GM12891 (cell line): Measurements from ENCODE around the gene TMEM263. TPM values are rescaled to one million over a fixed set of nuclear protein-coding genes. Genes with fewer than 3 reads are reported as not detected.

Experiments
- DNase-seq: peaks from one replicate; pipeline ENCODE4 v3.0.0; 2011; ENCODE audit warnings: low spot score; ENCODE audit not compliant: insufficient read length
- FAIRE-seq: peaks from 2 replicates; lab custom pipeline; 2011; peaks lifted over from hg19 to GRCh38; lab: Jason Lieb, UNC
- PAX5 ChIP-seq: IDR thresholded peaks from 2 replicates; pipeline ENCODE4 v1.6.1; 2011; ENCODE audit warnings: low read length, moderate library complexity, mild to moderate bottlenecking; ENCODE audit not compliant: insufficient read depth, severe bottlenecking
- POLR2A ChIP-seq: IDR thresholded peaks from 2 replicates; pipeline ENCODE4 v1.6.1; 2011; ENCODE audit warnings: low read depth, low read length, control low read depth
- POLR2AphosphoS5 ChIP-seq: IDR thresholded peaks from 2 replicates; pipeline ENCODE4 v1.6.1; 2011; ENCODE audit warnings: low read depth, low read length, control low read depth
- POU2F2 ChIP-seq: IDR thresholded peaks from 2 replicates; pipeline ENCODE4 v1.6.1; 2011; ENCODE audit warnings: low read depth, mild to moderate bottlenecking, control low read depth, low read length, moderate library complexity
- SPI1 ChIP-seq: IDR thresholded peaks from 2 replicates; pipeline ENCODE4 v1.6.1; 2011; ENCODE audit warnings: low read depth, low read length, control low read depth
- TAF1 ChIP-seq: IDR thresholded peaks from 2 replicates; pipeline ENCODE4 v1.6.1; 2011; ENCODE audit warnings: low read depth, low read length, control low read depth
- polyA plus RNA-seq: library from polyadenylated mRNA; unstranded; fragments of >200 nt; gene quantifications from one replicate; pipeline ENCODE4 v1.2.1, GENCODE V29; 2012; ENCODE audit warnings: low read depth, missing spikeins, inconsistent platforms; ENCODE audit not compliant: missing spikeins

Gene TMEM263
- 18.4 TPM for polyA plus RNA-seq

GRCh38 chr12:106955377-106956047 lies at the start of gene TMEM263:
Gene TMEM263, plus strand, starts transcription at chr12:106955907. Its CDS starts 11,210 bp downstream, at chr12:106967117.
- DNase-seq (peak; percentile 86), FAIRE-seq (peak; percentile 94)

DNA sequence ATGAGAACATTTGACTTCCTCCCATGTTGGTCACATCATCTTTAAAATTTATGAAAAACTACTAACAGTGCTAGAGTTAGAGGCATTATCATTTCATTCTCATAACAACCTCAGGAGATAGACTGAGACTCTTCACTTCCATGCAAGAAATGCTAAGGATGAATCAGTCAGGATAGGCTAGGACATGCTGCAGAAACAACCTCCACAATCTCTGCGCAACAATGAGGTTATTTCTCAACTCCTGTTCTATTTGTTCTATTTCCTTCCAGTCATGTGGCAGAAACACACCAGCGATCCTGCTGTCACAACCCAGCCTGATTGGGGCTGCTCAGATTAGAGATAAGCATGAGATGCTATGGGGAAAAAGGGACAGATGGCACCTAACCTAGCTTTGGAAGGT lies 49.0 kb upstream of the TMEM263 start:
- peak; percentile 23 for FAIRE-seq
- DNase-seq: no peak
- TF ChIP-seq POU2F2 (no peak), POLR2AphosphoS5 (no peak), PAX5 (no peak), POLR2A (no peak), TAF1 (no peak), SPI1 (no peak)

More at GRCh38 chr12:106955377-106956047, at the start of gene TMEM263:
- TF ChIP-seq TAF1 (peak; percentile 70; the same call in 1 of the 2 replicates), POLR2A (peak; percentile 74), PAX5 (no peak), SPI1 (no peak), POU2F2 (no peak), POLR2AphosphoS5 (peak; percentile 71)

- no peak for DNase-seq
- peak; percentile 26 for FAIRE-seq
Measured at GRCh38 chr12:106907411-106907810, 48.3 kb upstream of the TMEM263 start.

GRCh38 chr12:106907846-106908245 lies 47.9 kb upstream of the TMEM263 start:
- TF ChIP-seq POLR2AphosphoS5 (no peak), POU2F2 (0 out of 2 replicates have a peak, but pooled peaks have one; percentile 0)
- FAIRE-seq (no peak), DNase-seq (no peak)

More at GRCh38 chr12:106907411-106907810, 48.3 kb upstream of the TMEM263 start:
- TF ChIP-seq SPI1: no peak
- TF ChIP-seq POU2F2: 0 out of 2 replicates have a peak, but pooled peaks have one; percentile 13

DNA sequence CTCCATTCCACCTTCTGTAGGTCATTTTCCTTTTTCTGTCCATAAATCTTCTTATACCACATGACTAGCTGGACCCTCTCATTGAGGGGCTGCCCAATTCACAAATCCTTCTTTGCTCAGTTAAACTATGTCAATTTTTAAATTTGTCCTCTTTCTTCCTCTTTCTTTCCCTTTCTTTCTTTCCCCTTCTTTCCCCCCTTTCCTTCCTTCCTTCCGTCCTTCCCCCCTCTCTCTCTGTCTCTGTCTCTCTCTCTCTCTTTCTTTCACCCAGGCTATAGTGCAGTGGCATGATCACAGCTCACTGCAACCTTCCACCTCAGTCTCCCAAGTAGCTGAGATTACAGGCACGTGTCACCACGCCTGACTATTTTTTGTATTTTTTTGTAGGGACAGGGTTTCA lies 47.1 kb upstream of the TMEM263 start:
- no peak for TF ChIP-seq POLR2A
- TF ChIP-seq PAX5: no peak
- TF ChIP-seq POLR2AphosphoS5: no peak
- no peak for TF ChIP-seq POU2F2
- TF ChIP-seq TAF1: no peak
- no peak for TF ChIP-seq SPI1
- DNase-seq (no peak), FAIRE-seq (no peak)

DNA sequence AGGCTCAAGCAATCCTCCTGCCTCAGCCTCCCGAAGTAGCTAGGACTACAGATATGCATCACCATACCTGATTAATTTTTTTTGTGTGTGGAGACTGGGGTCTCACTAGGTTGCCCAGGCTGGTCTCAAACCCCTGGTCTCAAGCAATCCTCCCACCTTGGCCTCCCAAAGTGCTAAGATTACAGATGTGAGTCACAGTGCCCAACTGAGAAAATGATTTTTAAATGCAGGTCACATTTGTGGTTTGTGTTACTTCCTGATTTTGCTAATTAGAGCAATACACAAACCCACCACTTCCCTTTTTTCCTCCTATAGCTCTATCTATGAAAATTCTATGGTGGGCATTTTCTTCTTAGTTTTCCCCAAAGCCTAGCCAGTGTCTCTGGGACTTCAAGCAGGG lies 45.5 kb upstream of the TMEM263 start:
- FAIRE-seq: peak; percentile 85
- DNase-seq: no peak
- peak; percentile 98 for TF ChIP-seq SPI1
- TF ChIP-seq POLR2A: no peak

GRCh38 chr12:106911581-106911980 lies 44.1 kb upstream of the TMEM263 start:
- no peak for FAIRE-seq
- DNase-seq: no peak
- no peak for TF ChIP-seq SPI1
- no peak for TF ChIP-seq TAF1
- no peak for TF ChIP-seq PAX5
- TF ChIP-seq POLR2AphosphoS5: no peak
- no peak for TF ChIP-seq POLR2A
- no peak for TF ChIP-seq POU2F2

DNA sequence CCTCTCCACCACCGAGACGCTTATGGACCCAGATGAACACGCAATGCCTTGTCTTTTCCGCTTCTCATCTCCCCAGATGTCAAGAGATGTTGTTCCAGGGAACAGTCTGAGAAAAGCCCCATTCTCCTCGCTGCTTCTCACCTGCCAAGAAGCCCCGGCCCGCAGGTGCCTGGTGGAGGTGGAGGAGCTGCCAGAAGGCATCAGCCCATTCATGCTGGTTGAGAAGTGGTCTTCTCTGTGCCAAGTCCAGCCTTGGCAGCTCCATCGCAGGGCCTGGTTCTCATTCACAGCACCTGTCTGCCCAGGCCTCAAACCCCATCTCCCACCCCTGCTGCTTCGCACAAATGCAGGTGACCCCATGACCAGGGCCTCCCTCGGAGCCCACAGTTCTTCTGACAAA lies 42.3 kb upstream of the TMEM263 start:
- FAIRE-seq (no peak), DNase-seq (no peak)
- TF ChIP-seq POLR2AphosphoS5: no peak
- TF ChIP-seq TAF1: no peak
- TF ChIP-seq POLR2A: no peak
- TF ChIP-seq POU2F2: no peak
- TF ChIP-seq SPI1: no peak
- TF ChIP-seq PAX5: no peak

DNA sequence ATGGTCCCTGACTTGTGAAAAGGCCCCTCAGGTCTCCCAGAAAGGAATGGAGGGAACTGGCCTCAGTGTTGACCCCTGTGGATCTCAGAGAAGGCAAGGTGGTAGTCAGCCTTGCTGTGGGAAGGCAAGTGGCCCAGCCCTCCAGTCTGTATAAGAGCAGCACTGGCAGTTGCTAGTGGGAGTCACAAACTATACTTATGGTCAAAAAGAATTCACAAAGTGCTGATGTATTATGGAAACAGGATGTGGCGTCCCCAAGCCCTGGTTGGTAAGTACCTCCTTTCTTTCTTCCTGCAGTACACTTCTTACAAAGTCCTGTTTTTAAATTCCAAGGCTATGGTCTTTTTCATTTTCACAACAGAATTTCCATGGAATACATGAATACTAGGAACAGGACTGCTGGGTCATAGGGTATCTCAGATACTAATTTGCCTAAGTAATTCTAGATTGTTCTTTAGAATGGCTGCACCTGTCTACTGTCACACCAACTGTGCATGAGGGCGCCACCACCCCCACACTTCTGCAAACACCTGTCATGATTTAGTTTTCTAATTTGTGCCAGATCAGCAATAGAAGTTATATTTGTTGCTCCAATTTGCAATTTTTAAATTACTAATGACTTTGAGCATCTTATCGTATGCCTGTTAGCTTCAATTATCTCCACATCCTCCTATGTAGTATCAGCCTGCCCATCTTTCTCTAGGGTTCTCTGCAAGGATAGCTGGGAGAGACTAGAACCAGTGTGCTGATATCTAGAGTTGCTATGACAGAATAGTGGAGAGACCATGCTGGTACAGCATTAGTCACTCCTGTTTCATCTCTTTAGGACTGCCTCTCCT lies 40.7 kb upstream of the TMEM263 start:
- TF ChIP-seq PAX5 (no peak), POLR2AphosphoS5 (no peak), POLR2A (no peak), POU2F2 (0 out of 2 replicates have a peak, but pooled peaks have one; percentile 7), SPI1 (no peak), TAF1 (no peak)
- FAIRE-seq (peak; percentile 88), DNase-seq (no peak)

- no peak for TF ChIP-seq TAF1
- TF ChIP-seq SPI1: no peak
- no peak for TF ChIP-seq POLR2A
- no peak for TF ChIP-seq POLR2AphosphoS5
- TF ChIP-seq POU2F2: no peak
- no peak for TF ChIP-seq PAX5
- peak; percentile 57 for FAIRE-seq
- DNase-seq: no peak
Measured at GRCh38 chr12:106915635-106916026, 40.1 kb upstream of the TMEM263 start.

DNA sequence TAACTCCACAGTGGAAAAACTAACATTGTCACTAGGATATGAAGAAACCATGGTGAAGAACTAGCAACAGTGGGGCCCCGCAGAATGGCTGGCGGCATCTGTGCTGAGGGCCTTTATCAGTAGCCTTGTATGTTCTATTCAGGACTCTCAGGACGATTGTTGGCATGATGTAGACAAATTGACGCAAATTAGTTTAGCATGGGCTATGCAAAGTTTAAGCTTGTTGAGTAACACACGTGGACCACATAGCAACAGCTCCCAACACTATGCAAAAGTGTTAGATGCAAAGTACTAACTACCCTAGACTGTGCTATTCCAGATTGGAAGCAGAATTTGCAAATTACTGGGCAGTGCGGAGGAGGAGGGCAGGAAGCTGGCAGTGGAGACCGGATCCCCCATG lies 38.2 kb upstream of the TMEM263 start:
- FAIRE-seq (peak; percentile 9), DNase-seq (no peak)
- no peak for TF ChIP-seq POU2F2
- TF ChIP-seq SPI1: no peak
- TF ChIP-seq POLR2AphosphoS5: no peak
- no peak for TF ChIP-seq PAX5
- TF ChIP-seq TAF1: no peak
- no peak for TF ChIP-seq POLR2A
